Heart left ventricle (tissue), 13 donors: ENCODE data around the gene PCK2.

Experiments
- CTCF ChIP-seq, 12 donors: fragments of 200-600 bp; sonication (generic) in 4 of 12; IDR thresholded peaks; one replicate each; pipeline versions ENCODE4 v1.5.0 to v1.8.0; 2018 to 2022; ENCODE audit warnings: antibody characterized with exemption in 12 of 12, mild to moderate bottlenecking in 5 of 12
- POLR2A ChIP-seq, 2 donors: fragments of 450-650 bp; IDR thresholded peaks; one replicate each; pipeline ENCODE4 v1.6.1; 2017; ENCODE audit warnings: antibody characterized with exemption in 2 of 2, mild to moderate bottlenecking in 2 of 2, moderate library complexity in 2 of 2
- donor health status: ischemic (EF 13 %, LVEDD 7.1; RV severe dilation, severe dysfunction).
- donor health status: DM: no; HTN: yes; CAD: no.
- donor health status: DM: no; HTN: no; CAD: no.
- donor health status: ischemic (EF 25% LVEDD 6.9; RV normal size, moderate dysfunction).
- donor health status: ischemic (EF 25% LVEDD 5.7; RV mildly dilated, moderate dysfunction).
- donor health status: ischemic (EF 35%, LVEDD 5.7; RV mildly dilated, moderate dysfunction).
- donor health status: nonischemic (EF 11% LVEDD 7.7; RV severe dilation, severe dysfunction).
- donor health status: DM: yes; HTN: yes; CAD: no.
- donor health status: PGD.
- donor health status: ischemic (EF 29% LVEDD 5.4; RV normal size, mild dysfunction).
- donor health status: nonischemic (EF 23%, LVEDD 6.1; RV moderate dilation, normal function).

DNA sequence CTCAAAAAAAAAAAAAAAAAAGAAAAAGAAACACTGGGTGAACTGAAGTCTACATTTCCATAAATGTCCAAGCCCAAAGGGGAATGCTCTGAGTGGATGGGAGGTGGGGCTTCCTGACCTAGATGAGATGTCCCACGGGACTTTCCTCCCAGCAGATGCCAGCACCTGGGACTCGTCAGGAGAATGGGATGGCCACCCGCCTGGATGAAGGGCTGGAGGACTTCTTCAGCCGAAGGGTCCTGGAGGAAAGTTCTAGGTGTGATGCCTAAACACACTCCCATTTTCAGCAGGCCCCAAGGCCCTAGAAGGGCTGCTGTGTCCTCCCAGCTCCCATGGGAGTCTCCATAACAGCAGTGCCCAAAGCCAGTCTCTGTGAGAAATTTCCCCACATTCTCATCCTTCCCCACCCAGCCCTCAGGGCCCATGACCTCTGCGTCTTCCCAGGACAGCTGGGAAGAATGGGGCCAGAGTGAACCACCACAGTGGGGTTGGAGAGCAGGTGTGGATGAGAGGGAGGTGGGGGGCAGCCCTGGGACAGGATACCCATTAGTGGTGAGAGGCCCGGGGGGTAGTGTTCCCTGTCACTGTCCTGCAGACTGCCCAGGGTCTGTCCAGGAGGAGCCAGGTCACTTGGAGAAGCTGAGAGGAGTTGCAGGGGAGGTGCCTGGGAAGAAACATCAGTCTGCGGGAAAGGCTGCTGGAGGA lies 29.9 kb upstream of the PCK2 start:
- no peak for TF ChIP-seq CTCF (IDR thresholded peaks at IDR 0.05)
- TF ChIP-seq POLR2A (IDR thresholded peaks at IDR 0.05): no peak
